Large intestine (tissue), 3 donors: ENCODE measurements around the gene MAGEB4. TPM values are rescaled to one million over a fixed set of nuclear protein-coding genes. Genes with fewer than 3 reads are reported as not detected.

Experiments used
- DNase-seq, 2 donors: peaks; one replicate each; pipeline versions ENCODE4 v3.0.0 to v3.0.0-alpha.2; 2013
- H3K27ac ChIP-seq: one replicate; pipeline ENCODE4 v1.5.1; 2013; ENCODE audit warnings: low read length
- H3K27me3 ChIP-seq: 2 replicates; pipeline ENCODE4 v1.6.1; 2013; ENCODE audit warnings: low read length; ENCODE audit not compliant: control insufficient read depth, insufficient read depth
- H3K36me3 ChIP-seq: 2 replicates; pipeline ENCODE4 v1.6.1; 2013; ENCODE audit warnings: low read length; ENCODE audit not compliant: control insufficient read depth, insufficient read depth
- H3K4me1 ChIP-seq: one replicate; pipeline ENCODE4 v1.6.1; 2013; ENCODE audit warnings: low read length; ENCODE audit not compliant: control insufficient read depth, insufficient read depth
- H3K4me3 ChIP-seq: one replicate; pipeline ENCODE4 v1.5.1; 2013; ENCODE audit warnings: low read length
- H3K9me3 ChIP-seq: one replicate; pipeline ENCODE4 v1.6.1; 2013; ENCODE audit warnings: mild to moderate bottlenecking, low read depth, low read length, moderate library complexity; ENCODE audit not compliant: control insufficient read depth
- WGBS: methylation state at CpG from one replicate; pipeline ENCODE4 v1.1.5; 2013; ENCODE audit warnings: low lambda C conversion rate; ENCODE audit not compliant: insufficient coverage; 5-methylcytosine and 5-hydroxymethylcytosine counted together
- polyA plus RNA-seq: library from polyadenylated mRNA; unstranded; fragments of 120-200 nt; gene quantifications from one replicate; pipeline ENCODE4 v1.2.1, GENCODE V29; 2013

The MAGEB4 gene
- polyA plus RNA-seq, 1 donor = not detected

- Histone ChIP-seq H3K9me3 (no peaks in the 10 kb centered on the region), H3K27me3 (no peaks in the 10 kb centered on the region)
Measured at GRCh38 chrX:30282527-30282926, 40.7 kb downstream of the MAGEB4 start.

GRCh38 chrX:30283456-30284200 is 41.8 kb downstream of the MAGEB4 start:
- H3K9me3 ChIP-seq = no peaks in the 10 kb centered on the region
- no CpG with 5 or more reads among the region's 3 CpGs for WGBS
- no peaks in the 10 kb centered on the region for H3K36me3 ChIP-seq
- no peak overlapping the region for H3K27ac ChIP-seq
- no peak for DNase-seq
- H3K27me3 ChIP-seq = no peaks in the 10 kb centered on the region
- no peaks in the 10 kb centered on the region for H3K4me1 ChIP-seq
- no peak overlapping the region for H3K4me3 ChIP-seq

More at GRCh38 chrX:30282527-30282926, 40.7 kb downstream of the MAGEB4 start:
- no peak for DNase-seq
- Histone ChIP-seq H3K4me1 (no peaks in the 10 kb centered on the region), H3K36me3 (no peaks in the 10 kb centered on the region), H3K4me3 (no peak overlapping the region), H3K27ac (no peak overlapping the region)

Other genes starting within 250 kb of the MAGEB4 start
- gene MAGEB2, start 26.4 kb upstream of the MAGEB4 start, polyA plus RNA-seq = not detected
- gene MAGEB3, start 11.3 kb upstream of the MAGEB4 start, polyA plus RNA-seq = not detected
- gene MAGEB1, start 5.1 kb downstream of the MAGEB4 start, polyA plus RNA-seq = not detected
- gene NR0B1, start 67.4 kb downstream of the MAGEB4 start, polyA plus RNA-seq = 0.21 TPM